ENCODE measurements around the gene CAPN11. TPM values are rescaled to one million over a fixed set of nuclear protein-coding genes. Genes with fewer than 3 reads are reported as not detected.

CAPN11 gene
- total RNA-seq = under 1 TPM in 1 of 2 experiments, not detected in 1; 0.12 TPM

DNA sequence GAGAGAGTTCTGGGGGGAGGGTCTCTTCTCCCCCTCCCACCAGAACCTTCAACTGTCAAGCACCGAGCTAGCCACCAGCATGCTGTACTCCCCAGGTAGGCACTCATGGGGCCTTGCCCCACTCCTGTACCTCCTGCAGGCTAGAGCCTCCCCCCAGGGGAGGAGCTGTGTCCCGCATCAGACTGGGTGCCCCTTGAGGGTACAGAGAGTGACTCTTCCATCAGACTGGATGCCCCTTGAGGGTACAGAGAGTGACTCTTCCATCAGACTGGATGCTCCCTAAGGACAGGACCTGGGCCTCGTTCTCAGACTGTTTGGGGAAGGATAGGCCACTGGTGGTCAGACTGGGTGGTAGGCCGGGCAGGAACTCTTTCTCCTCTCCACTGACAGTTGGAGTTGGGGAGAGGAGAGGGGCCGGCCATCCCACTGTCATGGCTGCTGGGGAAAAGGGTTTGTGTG lies at the start of gene CAPN11:
Gene CAPN11 (plus strand): TSS at position 51 of the 459 bp plus-strand sequence. CDS start 29 bp downstream, at position 80.
- no peak for DNase-seq
- intact Hi-C loops (cut with micrococcal nuclease) = no loop called here
- CTCF ChIA-PET = interaction anchor here (1.5 kb wide), 1 partner anchor 14 kb away, joined by 5 read pairs; no protein-coding TSS in a partner anchor
- Mint-ChIP-seq H3K4me1 (ENCODE audit: low read depth) (peaks cover 5% of the 10 kb centered on the region), H3K9me3 (no peaks in the 10 kb centered on the region), H3K27me3 (peaks cover 7% of the 10 kb centered on the region), H3K4me3 (no peak within 1 kb of the TSS), H3K27ac (no peak within 1 kb of the TSS), H3K36me3 (no peaks in the 10 kb centered on the region)
- POLR2A ChIA-PET = no interaction called here

DNA sequence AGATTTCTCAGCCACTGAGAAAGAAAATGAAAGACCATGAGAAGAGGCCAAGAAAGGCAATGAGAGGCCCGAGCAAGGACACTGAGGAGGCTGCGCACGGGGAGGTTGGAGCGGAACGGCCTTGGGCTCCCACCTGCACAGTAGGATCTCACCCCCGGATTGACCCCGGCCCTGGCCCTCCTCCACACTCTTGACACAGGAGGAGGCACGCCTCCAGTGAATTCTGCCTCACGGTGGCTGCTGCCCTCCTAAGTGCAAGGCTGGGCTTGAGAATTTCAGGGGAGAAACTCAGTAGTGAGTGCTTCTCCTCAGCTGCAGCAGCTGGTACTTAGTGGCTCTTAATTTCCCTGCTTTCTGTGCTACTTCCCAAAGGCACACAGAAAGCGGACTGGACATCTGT lies 49.4 kb upstream of the CAPN11 start:
- Mint-ChIP-seq H3K27ac (no peak overlapping the region), H3K27me3 (no peaks in the 10 kb centered on the region), H3K9me3 (no peaks in the 10 kb centered on the region), H3K36me3 (peaks cover 28% of the 10 kb centered on the region), H3K4me3 (no peak overlapping the region), H3K4me1 (ENCODE audit: low read depth) (no peaks in the 10 kb centered on the region)
- CTCF ChIA-PET = interaction anchor here (1.8 kb wide), 1 partner anchor 11 kb away, joined by 5 read pairs; no protein-coding TSS in a partner anchor
- POLR2A ChIA-PET = no interaction called here
- intact Hi-C loops (cut with micrococcal nuclease) = no loop called here
- no peak for DNase-seq

DNA sequence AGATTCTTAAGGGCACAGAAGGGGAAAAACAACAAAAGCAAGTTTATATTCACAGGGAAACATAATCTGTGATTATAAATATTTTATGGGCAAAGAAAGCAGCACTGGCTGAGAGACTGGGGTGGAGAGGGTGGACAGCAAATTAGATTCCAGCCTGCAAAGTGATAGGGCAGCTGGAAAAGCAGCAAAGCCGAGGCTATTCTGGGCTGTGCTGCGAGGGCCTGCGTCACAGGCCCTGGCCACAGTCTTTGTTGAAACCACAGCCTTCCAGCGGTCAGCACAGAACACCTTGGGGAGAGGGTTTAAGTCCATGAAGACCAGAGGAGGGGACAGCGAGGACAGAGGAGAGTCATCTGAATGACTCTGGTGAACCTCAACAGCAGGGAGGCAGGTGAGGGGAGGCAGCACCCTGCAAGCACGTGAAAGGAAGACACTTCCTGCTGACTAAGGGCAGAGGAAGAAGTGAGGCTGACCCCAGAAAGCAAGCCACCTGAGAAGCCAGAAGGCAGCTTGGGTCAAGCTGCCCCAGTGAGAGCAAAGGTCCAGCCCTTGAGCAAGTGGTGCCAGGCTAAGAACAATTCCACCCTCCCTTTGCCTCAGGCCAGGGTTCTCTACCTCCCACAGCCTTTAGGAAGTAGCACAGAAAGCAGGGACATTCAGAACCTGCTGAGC lies 48.5 kb upstream of the CAPN11 start:
- intact Hi-C loops (cut with micrococcal nuclease) = no loop called here
- POLR2A ChIA-PET = no interaction called here
- Mint-ChIP-seq H3K27me3 (no peaks in the 10 kb centered on the region), H3K36me3 (peaks cover 30% of the 10 kb centered on the region), H3K4me1 (ENCODE audit: low read depth) (no peaks in the 10 kb centered on the region), H3K27ac (no peak overlapping the region), H3K4me3 (no peak overlapping the region), H3K9me3 (no peaks in the 10 kb centered on the region)
- CTCF ChIA-PET = interaction anchor here (1.8 to 2.1 kb wide), 2 partner anchors 12 to 14 kb away, joined by 5 to 10 read pairs; no protein-coding TSS in a partner anchor
- DNase-seq = no peak

DNA sequence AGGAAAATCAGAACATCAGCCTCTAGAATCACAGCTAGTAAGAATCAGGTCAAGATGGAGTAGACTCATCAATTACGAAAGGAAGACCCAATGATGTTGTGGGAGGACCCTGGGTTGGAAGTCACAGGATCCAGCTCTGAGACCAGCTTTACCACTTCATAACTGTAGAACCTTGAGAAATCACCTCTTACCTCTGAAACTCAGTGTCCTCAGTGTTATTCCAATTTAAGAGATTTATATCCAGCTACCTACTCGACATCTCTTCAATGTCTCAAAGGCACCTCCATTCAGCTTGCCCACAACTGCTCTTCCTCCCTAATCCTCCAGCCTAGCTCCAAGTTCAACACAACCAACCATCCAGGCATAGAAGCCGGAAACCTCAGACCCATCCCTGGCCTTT lies 47.7 kb upstream of the CAPN11 start:
- H3K27ac Mint-ChIP-seq = no peak overlapping the region
- H3K9me3 Mint-ChIP-seq = no peaks in the 10 kb centered on the region
- H3K4me1 Mint-ChIP-seq (ENCODE audit: low read depth) = no peaks in the 10 kb centered on the region
- intact Hi-C loops (cut with micrococcal nuclease) = no loop called here
- ChIA-PET POLR2A (interaction anchor here (0.7 kb wide), 1 partner anchor 8 kb away, joined by 3 read pairs; no protein-coding TSS in a partner anchor), CTCF (interaction anchor here (1.0 to 2.1 kb wide), 3 partner anchors 13 to 194 kb away, joined by 3 to 10 read pairs (median 5); no protein-coding TSS in a partner anchor)
- H3K36me3 Mint-ChIP-seq = peaks cover 31% of the 10 kb centered on the region
- no peak overlapping the region for H3K4me3 Mint-ChIP-seq
- DNase-seq = no peak
- H3K27me3 Mint-ChIP-seq = no peaks in the 10 kb centered on the region

DNA sequence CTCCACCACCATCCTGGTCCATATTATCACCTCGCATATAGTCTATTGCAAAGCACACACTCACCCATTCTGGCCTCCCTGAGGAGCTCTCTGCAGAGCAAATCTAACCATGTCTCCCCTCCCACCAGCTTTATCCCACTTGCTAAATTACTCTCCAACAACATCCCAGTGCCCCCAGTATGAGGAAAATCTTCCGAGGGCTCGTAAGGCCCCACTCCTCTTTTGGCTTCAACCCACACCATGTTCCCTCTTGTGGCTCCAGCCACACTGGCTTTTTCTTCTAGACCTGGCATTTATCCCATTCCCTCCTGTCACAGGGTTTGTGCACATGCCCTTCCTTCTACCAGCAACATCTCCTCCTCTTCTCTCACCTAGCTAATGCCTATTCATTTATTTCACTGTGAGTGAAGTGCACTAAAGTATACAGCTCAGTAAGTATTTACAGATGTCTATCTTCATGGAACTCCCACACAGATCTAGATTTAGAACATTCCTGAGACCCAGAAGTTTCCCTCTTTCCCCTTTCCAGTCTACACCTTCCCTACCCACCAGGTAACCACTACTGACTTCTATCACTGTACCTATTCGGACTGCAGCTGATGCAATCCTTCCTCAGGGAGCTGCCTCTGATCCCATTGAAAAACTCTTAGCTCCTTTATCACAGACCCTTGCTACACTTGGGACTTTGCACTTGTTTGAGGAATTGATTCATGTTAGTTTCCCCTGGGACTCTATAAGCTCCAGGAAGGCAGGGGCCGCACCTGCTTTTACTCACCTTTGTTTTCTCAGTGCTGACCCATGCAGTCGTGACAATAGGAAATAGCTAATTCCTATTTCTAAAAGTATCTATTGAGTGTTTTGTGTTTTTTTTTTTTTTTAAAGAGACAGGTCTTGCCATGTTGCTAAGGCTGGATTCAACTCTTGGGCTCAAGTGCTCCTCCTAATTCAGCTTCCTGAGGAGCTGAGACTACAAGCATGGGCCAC lies 46.9 kb upstream of the CAPN11 start:
- H3K4me1 Mint-ChIP-seq (ENCODE audit: low read depth) = peaks cover 7% of the 10 kb centered on the region
- CTCF ChIA-PET = interaction anchor here (1.0 to 2.1 kb wide), 3 partner anchors 12 to 193 kb away, joined by 3 to 10 read pairs (median 3); no protein-coding TSS in a partner anchor
- intact Hi-C loops (cut with micrococcal nuclease) = no loop called here
- peaks cover 30% of the 10 kb centered on the region for H3K36me3 Mint-ChIP-seq
- no peak overlapping the region for H3K4me3 Mint-ChIP-seq
- H3K27me3 Mint-ChIP-seq = no peaks in the 10 kb centered on the region
- POLR2A ChIA-PET = interaction anchor here (0.7 kb wide), 1 partner anchor 9 kb away, joined by 3 read pairs; no protein-coding TSS in a partner anchor
- no peak overlapping the region for H3K27ac Mint-ChIP-seq
- DNase-seq = no peak
- H3K9me3 Mint-ChIP-seq = no peaks in the 10 kb centered on the region

DNA sequence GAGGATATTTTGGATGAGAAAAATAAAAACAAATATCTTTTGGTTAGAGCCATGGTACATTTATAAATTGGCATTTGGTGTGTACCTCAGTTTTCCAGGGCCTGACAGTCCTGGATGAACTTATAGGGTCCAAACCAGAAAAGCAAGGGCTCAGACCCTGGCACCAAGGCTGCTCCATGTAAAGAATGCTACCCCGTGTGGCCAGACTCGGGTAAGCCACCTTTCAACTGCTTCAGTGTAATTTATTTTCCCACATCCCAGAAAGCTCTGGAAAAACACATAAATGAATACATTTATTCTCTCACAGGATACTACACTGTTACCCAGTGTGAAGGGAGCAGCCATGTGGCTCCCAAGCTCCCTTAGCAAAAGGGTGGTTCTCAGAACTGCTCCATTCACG lies 45.2 kb upstream of the CAPN11 start:
- Mint-ChIP-seq H3K9me3 (no peaks in the 10 kb centered on the region), H3K36me3 (peaks cover 33% of the 10 kb centered on the region), H3K4me3 (no peak overlapping the region), H3K4me1 (ENCODE audit: low read depth) (peaks cover 19% of the 10 kb centered on the region), H3K27me3 (no peaks in the 10 kb centered on the region), H3K27ac (no peak overlapping the region)
- no peak for DNase-seq
- POLR2A ChIA-PET = no interaction called here
- intact Hi-C loops (cut with micrococcal nuclease) = no loop called here
- CTCF ChIA-PET = no interaction called here

DNA sequence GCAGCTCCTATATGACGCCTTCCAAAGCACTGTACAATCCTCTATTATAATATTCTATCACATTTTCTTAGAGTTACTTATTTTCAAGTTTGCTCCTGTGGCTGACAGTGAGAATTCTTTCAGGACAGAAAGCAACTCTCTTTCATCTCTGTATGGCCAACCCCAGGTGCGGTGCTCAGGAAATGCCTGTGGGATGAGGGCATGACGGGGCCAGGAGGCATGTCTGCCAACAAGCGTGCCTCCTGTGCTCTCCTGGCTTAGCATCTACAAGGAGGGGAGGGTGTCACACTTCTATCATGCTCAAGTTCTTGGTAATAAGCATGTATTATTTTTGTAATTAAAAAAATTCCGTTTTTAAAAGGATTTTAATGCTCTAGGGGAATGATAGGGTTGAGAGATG lies 42.8 kb upstream of the CAPN11 start:
- ChIA-PET POLR2A (interaction anchor here (1.4 kb wide), 1 partner anchor 13 kb away, joined by 4 read pairs; no protein-coding TSS in a partner anchor), CTCF (interaction anchor here (1.2 to 2.8 kb wide), 2 partner anchors 19 to 35 kb away, joined by 3 to 12 read pairs; no protein-coding TSS in a partner anchor)
- Mint-ChIP-seq H3K4me3 (no peak overlapping the region), H3K4me1 (ENCODE audit: low read depth) (peaks cover 36% of the 10 kb centered on the region), H3K9me3 (no peaks in the 10 kb centered on the region), H3K36me3 (peaks cover 31% of the 10 kb centered on the region), H3K27me3 (no peaks in the 10 kb centered on the region), H3K27ac (no peak overlapping the region)
- DNase-seq = no peak
- intact Hi-C loops (cut with micrococcal nuclease) = no loop called here

DNA sequence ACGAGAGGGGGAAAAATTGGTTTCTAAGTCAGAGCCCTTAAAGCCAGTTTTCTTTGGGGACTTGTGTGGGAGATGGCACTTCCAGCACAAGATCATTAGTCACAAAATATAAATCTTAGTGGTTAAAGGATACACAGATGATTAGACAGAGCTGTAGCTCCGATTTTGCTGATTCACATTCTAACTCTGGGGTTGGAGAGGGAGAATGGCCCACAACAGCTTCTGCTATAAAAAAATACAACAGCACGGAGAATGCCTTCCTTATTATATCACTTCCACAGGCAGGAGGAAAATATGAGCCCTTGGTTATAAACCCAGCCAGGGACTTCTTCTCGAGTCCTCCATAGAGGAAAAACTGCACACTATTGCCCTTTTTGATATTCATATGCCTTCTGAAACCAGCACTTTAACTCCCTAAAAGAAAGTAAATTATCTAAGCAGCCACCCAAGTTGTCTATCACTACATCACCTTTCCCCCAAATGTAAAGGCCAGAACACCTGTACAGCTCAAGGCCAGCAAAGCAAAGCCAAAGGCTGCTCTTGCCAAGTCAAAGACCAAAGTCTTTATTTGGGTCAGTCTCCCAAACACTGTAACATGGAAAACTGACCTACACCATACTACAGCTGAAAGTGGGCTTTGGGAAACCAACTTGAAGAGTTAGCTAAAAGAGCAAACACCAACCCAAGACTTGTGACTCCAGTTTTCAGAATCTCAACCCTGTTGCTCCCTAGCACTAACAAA lies 41.8 kb upstream of the CAPN11 start:
- no peak overlapping the region for H3K4me3 Mint-ChIP-seq
- ChIA-PET POLR2A (interaction anchor here (0.7 to 1.4 kb wide), 5 partner anchors 11 to 69 kb away, joined by 3 to 4 read pairs (median 3); partner anchors contain the start of genes MRPL14 and TMEM63B), CTCF (interaction anchor here (1.2 to 2.8 kb wide), 3 partner anchors 20 to 56 kb away, joined by 3 to 12 read pairs (median 3); no protein-coding TSS in a partner anchor)
- intact Hi-C loops (cut with micrococcal nuclease) = no loop called here
- DNase-seq = no peak
- no peaks in the 10 kb centered on the region for H3K9me3 Mint-ChIP-seq
- H3K27me3 Mint-ChIP-seq = no peaks in the 10 kb centered on the region
- H3K27ac Mint-ChIP-seq = no peak overlapping the region
- peaks cover 43% of the 10 kb centered on the region for H3K4me1 Mint-ChIP-seq (ENCODE audit: low read depth)
- H3K36me3 Mint-ChIP-seq = peaks cover 22% of the 10 kb centered on the region

DNA sequence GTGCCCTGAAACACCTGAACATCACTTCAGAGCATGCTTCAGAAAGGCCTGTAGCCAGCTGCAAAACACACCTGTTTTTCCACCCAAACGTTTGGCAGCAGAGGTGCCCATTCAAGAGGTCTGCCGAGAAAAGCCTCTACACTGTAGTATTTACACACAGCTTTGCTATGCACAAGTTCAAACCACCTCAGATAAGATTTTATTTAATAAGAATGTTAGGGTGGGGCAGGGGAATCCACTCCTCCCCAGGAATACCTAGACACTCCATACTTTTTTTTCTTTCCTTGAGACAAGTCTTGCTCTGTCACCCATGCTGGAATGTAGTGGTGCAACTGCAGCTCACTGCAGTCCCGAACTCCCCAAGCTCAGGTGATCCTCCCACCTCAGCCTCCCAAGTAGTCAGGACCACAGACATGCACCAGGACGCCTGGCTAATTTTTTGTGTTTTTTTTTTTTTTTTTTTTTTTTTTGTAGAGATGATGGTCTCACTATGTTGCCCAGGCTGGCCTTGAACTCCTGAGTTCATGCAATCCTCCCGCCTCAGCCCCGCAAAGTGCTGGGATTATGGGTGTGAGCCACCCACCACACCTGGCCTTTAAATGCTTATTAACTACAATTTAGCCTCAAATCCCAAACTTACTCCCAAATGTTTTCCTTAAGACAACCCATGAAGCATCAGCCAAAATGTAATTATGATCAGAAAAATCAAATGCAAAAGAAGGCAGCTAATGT lies 41.1 kb upstream of the CAPN11 start:
- Mint-ChIP-seq H3K4me3 (no peak overlapping the region), H3K36me3 (peaks cover 17% of the 10 kb centered on the region), H3K27me3 (no peaks in the 10 kb centered on the region), H3K27ac (no peak overlapping the region), H3K9me3 (no peaks in the 10 kb centered on the region), H3K4me1 (ENCODE audit: low read depth) (peaks cover 47% of the 10 kb centered on the region)
- POLR2A ChIA-PET = interaction anchor here (0.7 to 1.2 kb wide), 3 partner anchors 14 to 68 kb away, joined by 3 to 4 read pairs (median 3); no protein-coding TSS in a partner anchor
- CTCF ChIA-PET = interaction anchor here (0.9 to 2.8 kb wide), 3 partner anchors 18 to 55 kb away, joined by 3 to 12 read pairs (median 3); no protein-coding TSS in a partner anchor
- intact Hi-C loops (cut with micrococcal nuclease) = no loop called here
- no peak for DNase-seq

DNA sequence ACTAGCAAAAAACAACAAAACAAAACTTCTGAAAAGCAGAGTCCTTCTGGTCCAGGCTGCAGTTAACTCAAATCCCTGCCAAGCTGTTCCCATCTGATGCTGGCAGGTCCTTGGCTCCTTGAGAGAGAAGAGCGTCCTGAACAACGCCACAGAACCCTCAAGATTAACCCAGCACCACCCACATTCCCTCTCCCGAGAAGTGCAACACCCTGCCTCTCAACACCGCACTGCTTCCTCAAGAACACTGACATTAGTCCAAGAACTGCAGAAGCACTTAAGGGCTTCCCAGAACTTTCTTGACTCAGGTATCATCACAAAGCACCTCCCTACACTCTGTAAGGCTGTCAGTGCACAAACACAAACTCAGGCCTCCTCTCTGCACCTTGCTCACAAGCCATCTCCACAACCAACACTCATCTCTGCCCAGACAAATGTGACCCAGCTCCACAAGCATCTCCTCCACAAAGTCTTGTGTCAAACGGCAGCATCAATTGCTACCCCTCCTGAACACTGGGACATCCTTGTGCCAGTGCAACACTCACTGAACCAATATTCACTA lies 38.8 kb upstream of the CAPN11 start:
- DNase-seq = no peak
- Mint-ChIP-seq H3K9me3 (no peaks in the 10 kb centered on the region), H3K4me3 (no peak overlapping the region), H3K27me3 (no peaks in the 10 kb centered on the region), H3K27ac (no peak overlapping the region), H3K36me3 (peaks cover 9% of the 10 kb centered on the region), H3K4me1 (ENCODE audit: low read depth) (peaks cover 69% of the 10 kb centered on the region)
- intact Hi-C loops (cut with micrococcal nuclease) = no loop called here
- ChIA-PET CTCF (interaction anchor here (0.6 to 1.2 kb wide), 2 partner anchors 31 to 421 kb away, joined by 3 to 4 read pairs; no protein-coding TSS in a partner anchor), POLR2A (no interaction called here)
